ENCODE measurements around the gene ARHGAP18.
"Not testable (repeated sequence)": the region's sequence is repeated elsewhere in the genome, so short reads cannot be mapped to it uniquely, and the experiment has no call there.

Gene ARHGAP18

DNA sequence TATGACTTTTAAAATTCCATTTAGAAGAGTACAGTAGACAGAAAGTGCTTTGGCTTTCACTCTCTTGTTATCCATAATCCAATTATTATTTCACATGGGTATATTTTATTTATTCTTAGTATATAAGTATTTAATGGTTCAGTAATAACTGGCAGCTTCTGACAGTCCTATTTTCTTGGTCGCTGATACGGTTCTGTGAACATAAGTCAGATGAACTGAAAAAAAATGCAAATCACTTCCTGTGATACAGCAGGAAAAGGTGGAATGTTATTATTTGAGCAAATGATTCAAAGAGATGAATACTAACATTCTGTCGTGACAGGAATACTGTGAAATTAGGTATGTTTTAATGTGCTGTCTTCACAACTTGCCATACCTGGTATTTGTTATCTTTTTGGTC, 132.3 kb downstream of the ARHGAP18 start:
- no peak for DNase-seq (ENCODE audit: extremely low read depth, low read depth)
- TF ChIP-seq, protein P1, sequence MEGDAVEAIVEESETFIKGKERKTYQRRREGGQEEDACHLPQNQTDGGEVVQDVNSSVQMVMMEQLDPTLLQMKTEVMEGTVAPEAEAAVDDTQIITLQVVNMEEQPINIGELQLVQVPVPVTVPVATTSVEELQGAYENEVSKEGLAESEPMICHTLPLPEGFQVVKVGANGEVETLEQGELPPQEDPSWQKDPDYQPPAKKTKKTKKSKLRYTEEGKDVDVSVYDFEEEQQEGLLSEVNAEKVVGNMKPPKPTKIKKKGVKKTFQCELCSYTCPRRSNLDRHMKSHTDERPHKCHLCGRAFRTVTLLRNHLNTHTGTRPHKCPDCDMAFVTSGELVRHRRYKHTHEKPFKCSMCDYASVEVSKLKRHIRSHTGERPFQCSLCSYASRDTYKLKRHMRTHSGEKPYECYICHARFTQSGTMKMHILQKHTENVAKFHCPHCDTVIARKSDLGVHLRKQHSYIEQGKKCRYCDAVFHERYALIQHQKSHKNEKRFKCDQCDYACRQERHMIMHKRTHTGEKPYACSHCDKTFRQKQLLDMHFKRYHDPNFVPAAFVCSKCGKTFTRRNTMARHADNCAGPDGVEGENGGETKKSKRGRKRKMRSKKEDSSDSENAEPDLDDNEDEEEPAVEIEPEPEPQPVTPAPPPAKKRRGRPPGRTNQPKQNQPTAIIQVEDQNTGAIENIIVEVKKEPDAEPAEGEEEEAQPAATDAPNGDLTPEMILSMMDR (IDR thresholded peaks at IDR 0.05; ENCODE audit: low read depth, low read length, missing control alignments): no peak
- H3K4me3 ChIP-seq (replicated peaks; ENCODE audit: low read depth, low read length): no peak overlapping the region

DNA sequence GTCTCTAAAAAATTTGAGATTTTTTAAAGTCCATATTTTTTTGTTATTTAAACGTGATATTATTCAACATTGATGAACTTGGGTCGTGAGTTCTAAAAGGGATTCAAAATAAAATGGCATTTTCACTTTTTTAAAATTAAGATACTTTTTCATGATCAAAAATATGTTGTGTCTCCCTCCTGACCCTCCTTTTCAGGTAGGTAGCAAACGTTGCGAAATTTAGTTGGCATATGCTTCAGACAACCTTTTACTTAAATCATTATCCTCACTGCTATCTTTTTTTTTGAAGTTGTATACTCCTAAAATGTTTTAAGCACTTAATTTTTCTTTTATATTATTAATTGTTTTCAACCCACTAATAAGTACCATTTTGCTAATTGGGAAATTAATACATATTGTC, 133.5 kb downstream of the ARHGAP18 start:
- DNase-seq (ENCODE audit: extremely low read depth, low read depth): no peak
- no peak overlapping the region for H3K4me3 ChIP-seq (replicated peaks; ENCODE audit: low read depth, low read length)
- TF ChIP-seq, protein P1 (IDR thresholded peaks at IDR 0.05; ENCODE audit: low read depth, low read length, missing control alignments): no peak

DNA sequence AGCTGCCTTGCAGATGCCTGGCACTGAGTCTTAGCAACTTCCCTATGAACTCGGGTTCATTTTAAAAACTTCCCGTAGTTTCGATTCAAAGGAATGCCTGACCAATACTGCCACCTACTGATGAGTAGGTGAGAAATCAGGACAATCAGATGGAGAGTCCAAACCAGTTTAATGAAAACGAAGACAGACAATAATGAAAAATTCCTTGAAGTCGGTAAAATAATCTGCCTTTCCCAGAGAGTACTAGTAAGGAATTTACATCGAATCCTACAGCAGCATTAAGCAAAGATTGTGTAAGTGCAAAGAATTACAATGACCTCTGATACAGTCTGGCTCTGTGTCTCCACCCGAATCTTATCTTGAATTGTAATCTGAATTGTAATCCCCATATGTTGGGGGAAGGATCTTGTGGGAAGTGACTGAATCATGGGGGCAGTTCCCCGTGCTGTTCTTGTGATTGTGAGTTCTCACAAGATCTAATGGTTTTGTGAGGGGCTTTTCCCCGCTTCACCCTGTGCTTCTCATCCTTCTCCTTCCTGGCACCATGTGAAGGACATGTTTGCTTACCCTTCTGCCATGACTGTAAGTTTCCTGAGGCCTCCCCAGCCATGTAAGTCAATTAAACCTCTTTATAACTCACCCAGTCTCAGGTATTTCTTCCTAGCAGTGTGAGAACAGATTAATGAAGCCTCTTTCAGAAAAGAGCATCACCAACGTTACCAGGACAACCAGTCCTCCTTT, 134.4 kb downstream of the ARHGAP18 start:
- DNase-seq (ENCODE audit: extremely low read depth, low read depth): peak; percentile 42
- H3K4me3 ChIP-seq (replicated peaks; ENCODE audit: low read depth, low read length): no peak overlapping the region
- TF ChIP-seq, protein P1 (IDR thresholded peaks at IDR 0.05; ENCODE audit: low read depth, low read length, missing control alignments): peak; percentile 60

DNA sequence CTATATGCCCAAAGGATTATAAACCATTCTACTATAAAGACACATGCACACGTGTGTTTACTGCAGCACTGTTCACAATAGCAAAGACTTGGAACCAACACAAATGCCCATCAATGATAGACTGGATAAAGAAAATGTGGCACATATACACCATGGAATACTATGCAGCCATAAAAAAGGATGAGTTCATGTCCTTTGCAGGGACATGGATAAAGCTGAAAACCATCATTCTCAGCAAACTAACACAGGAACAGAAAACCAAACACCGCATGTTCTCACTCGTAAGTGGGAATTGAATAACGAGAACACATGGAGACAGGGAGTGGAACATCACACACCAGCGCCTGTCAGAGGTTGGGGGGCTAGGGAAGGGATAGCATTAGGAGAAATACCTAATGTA, 135.4 kb downstream of the ARHGAP18 start:
- H3K4me3 ChIP-seq (replicated peaks; ENCODE audit: low read depth, low read length): not testable (repeated sequence)

DNA sequence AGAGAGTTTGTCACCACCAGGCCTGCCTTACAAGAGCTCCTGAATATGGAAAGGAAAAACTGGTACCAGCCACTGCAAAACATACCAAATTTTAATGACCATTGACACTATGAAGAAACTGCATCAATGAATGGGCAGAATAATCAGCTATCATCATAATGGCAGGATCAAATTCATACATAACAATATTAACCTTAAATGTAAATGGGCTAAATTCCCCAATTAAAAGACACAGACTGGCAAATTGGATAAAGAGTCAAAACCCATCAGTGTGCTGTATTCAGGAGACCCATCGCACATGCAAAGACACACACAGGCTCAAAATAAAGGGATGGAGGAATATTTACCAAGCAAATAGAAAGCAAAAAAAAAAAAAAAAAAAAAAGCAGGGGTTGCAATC, 139.0 kb downstream of the ARHGAP18 start:
- not testable (repeated sequence) for DNase-seq (ENCODE audit: extremely low read depth, low read depth); H3K4me3 ChIP-seq (replicated peaks; ENCODE audit: low read depth, low read length)

More for the DNA sequence above, 135.4 kb downstream of the ARHGAP18 start:
- not testable (repeated sequence) for DNase-seq (ENCODE audit: extremely low read depth, low read depth)

DNA sequence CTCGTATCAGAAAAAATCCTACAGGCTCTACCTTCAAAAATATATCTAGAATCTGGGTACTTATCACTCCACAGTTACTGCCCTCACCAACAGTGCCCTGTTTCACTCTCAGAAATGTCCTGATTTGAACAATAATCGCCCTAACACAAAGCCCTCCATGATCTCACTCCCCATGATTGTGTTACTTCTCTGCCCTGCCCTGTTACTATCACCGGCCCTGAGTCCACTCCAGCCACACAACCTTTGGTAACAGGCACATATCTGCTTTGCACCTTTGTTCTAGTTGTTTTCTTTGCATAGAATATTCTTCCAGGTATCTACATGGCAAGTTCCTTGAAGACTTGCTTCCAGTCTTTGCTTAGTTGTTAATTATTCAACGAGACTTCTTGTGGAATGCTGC, 142.0 kb downstream of the ARHGAP18 start:
- H3K4me3 ChIP-seq (replicated peaks; ENCODE audit: low read depth, low read length): no peak overlapping the region
- TF ChIP-seq, protein P1 (IDR thresholded peaks at IDR 0.05; ENCODE audit: low read depth, low read length, missing control alignments): no peak
- DNase-seq (ENCODE audit: extremely low read depth, low read depth): no peak

DNA sequence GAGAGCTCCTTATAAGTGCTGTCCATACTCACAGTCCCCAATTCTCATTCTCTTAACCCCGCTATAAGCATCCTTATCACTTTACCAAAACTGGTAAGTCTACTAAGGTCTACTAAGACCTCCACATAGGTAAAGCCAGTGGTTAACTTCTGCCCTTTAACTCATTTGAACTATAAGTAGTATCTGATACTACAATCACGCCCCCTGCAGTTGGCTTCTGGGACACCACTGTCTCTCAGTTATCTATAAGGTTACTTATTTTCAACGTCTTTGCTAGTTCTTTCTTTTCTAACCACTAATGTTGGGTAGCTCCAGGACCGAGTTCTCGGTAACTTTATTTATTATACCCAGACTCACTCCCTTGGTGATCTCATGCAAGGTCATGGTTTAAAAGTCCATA, 142.6 kb downstream of the ARHGAP18 start:
- DNase-seq (ENCODE audit: extremely low read depth, low read depth): no peak

More for the DNA sequence above, 142.6 kb downstream of the ARHGAP18 start:
- no peak overlapping the region for H3K4me3 ChIP-seq (replicated peaks; ENCODE audit: low read depth, low read length)
- TF ChIP-seq, protein P1 (IDR thresholded peaks at IDR 0.05; ENCODE audit: low read depth, low read length, missing control alignments): peak; percentile 39

Data from HFF-Myc (cell line).